MCF 10A (cell line): ENCODE data around the gene RPS14. TPM values are rescaled to one million over a fixed set of nuclear protein-coding genes. Genes with fewer than 3 reads are reported as not detected.
A peak's percentile ranks its signal among the peaks of the same experiment; 100 is the strongest.

ENCODE experiments used
- BruUV-seq: library from RNA; stranded (reverse); fragments of 400-500 nt; replicated peaks from 2 replicates; lab custom pipeline; 2021; lab: Mats Ljungman, UMichigan
- CTCF ChIA-PET: fragments of 300-600 bp; sonication (Branson Sonifier 250); formaldehyde crosslinking; extraction: SDS; loops from one replicate; lab custom pipeline; 2021; ENCODE audit warnings: antibody characterized with exemption, inconsistent platforms; lab: Yijun Ruan, JAX
- POLR2A ChIA-PET: fragments of 300-600, 350-650 bp; sonication (Branson Sonifier 250); formaldehyde crosslinking; extraction: SDS; loops from one replicate; lab custom pipeline; 2020; ENCODE audit warnings: antibody characterized with exemption, inconsistent platforms; lab: Yijun Ruan, JAX
- DNase-seq: peaks from one replicate; pipeline ENCODE4 v3.0.0-alpha.2; 2018; ENCODE audit not compliant: unreplicated experiment
- H3K27ac Mint-ChIP-seq: one replicate; pipeline ENCODE4 v1.8.0; 2022; ENCODE audit warnings: mild to moderate bottlenecking, low read depth, mixed read lengths; ENCODE audit not compliant: unreplicated experiment
- H3K27me3 Mint-ChIP-seq: one replicate; pipeline ENCODE4 v1.8.0; 2022; ENCODE audit warnings: mixed read lengths; ENCODE audit not compliant: insufficient read depth, unreplicated experiment
- H3K36me3 Mint-ChIP-seq: one replicate; pipeline ENCODE4 v1.8.0; 2022; ENCODE audit warnings: mild to moderate bottlenecking, moderate library complexity, mixed read lengths; ENCODE audit not compliant: insufficient read depth, unreplicated experiment
- H3K4me1 Mint-ChIP-seq: one replicate; pipeline ENCODE4 v1.8.0; 2022; ENCODE audit warnings: mixed read lengths; ENCODE audit not compliant: insufficient read depth, unreplicated experiment
- H3K4me3 Mint-ChIP-seq: one replicate; pipeline ENCODE4 v1.8.0; 2022; ENCODE audit warnings: mild to moderate bottlenecking, moderate library complexity, mixed read lengths; ENCODE audit not compliant: unreplicated experiment
- H3K9me3 Mint-ChIP-seq: one replicate; pipeline ENCODE4 v1.8.0; 2022; ENCODE audit warnings: mixed read lengths; ENCODE audit not compliant: unreplicated experiment
- CTCF ChIP-seq: fragments of 200-600 bp; IDR thresholded peaks from one replicate; pipeline ENCODE4 v1.8.0; 2022; ENCODE audit warnings: antibody characterized with exemption, mild to moderate bottlenecking; ENCODE audit not compliant: unreplicated experiment
- intact Hi-C: fragments of 100-400 bp; cut with micrococcal nuclease; formaldehyde crosslinking; loops from 2 replicates; pipeline ENCODE4 v1.14.1; 2022
- total RNA-seq: library from RNA; stranded (reverse); gene quantifications from 2 replicates; pipeline ENCODE4 v1.2.3, GENCODE V29; 2022

RPS14 gene
- total RNA-seq, 1 experiment from 2014 or later, result 5,481 TPM

GRCh38 chr5:150397782-150398721 lies 51.5 kb downstream of the RPS14 start:
- Mint-ChIP-seq H3K27me3 (no peaks in the 10 kb centered on the region), H3K4me1 (no peaks in the 10 kb centered on the region), H3K9me3 (no peaks in the 10 kb centered on the region), H3K27ac (no peak overlapping the region), H3K36me3 (peaks cover 67% of the 10 kb centered on the region), H3K4me3 (no peak overlapping the region)
- POLR2A ChIA-PET, result interaction anchor here (1.3 kb wide), 1 partner anchor 38 kb away, joined by 4 read pairs; no protein-coding TSS in a partner anchor
- CTCF ChIA-PET, result interaction anchor here (0.6 to 2.6 kb wide), 13 partner anchors 9 to 1198 kb away, joined by 3 to 12 read pairs (median 4); no protein-coding TSS in a partner anchor
- peak; percentile 14 for TF ChIP-seq CTCF
- no peak for DNase-seq
- intact Hi-C loops, result no loop called here
- no TSS peak for BruUV-seq

- H3K27me3 Mint-ChIP-seq, result no peaks in the 10 kb centered on the region
- H3K4me1 Mint-ChIP-seq, result no peaks in the 10 kb centered on the region
- no peak overlapping the region for H3K27ac Mint-ChIP-seq
- no peak for DNase-seq
- peaks cover 75% of the 10 kb centered on the region for H3K36me3 Mint-ChIP-seq
- no peak overlapping the region for H3K4me3 Mint-ChIP-seq
- intact Hi-C loops, result no loop called here
- no TSS peak for BruUV-seq
- no peak for TF ChIP-seq CTCF
- CTCF ChIA-PET, result interaction anchor here (0.6 to 2.6 kb wide), 11 partner anchors 9 to 1199 kb away, joined by 3 to 12 read pairs (median 4); no protein-coding TSS in a partner anchor
- no peaks in the 10 kb centered on the region for H3K9me3 Mint-ChIP-seq
- POLR2A ChIA-PET, result no interaction called here
These were observed 52.3 kb downstream of the RPS14 start for GRCh38 chr5:150397146-150397781.

- intact Hi-C loops, result no loop called here
- POLR2A ChIA-PET, result interaction anchor here (1.1 kb wide), 1 partner anchor 54 kb away, joined by 3 read pairs; the partner anchor contains the start of gene RPS14
- H3K27ac Mint-ChIP-seq, result no peak overlapping the region
These were observed 53.3 kb downstream of the RPS14 start for GRCh38 chr5:150396267-150396666.

More at GRCh38 chr5:150396267-150396666, 53.3 kb downstream of the RPS14 start:
- H3K4me1 Mint-ChIP-seq, result no peaks in the 10 kb centered on the region
- BruUV-seq, result TSS peak; percentile 39
- TF ChIP-seq CTCF, result no peak
- H3K4me3 Mint-ChIP-seq, result no peak overlapping the region
- H3K36me3 Mint-ChIP-seq, result peaks cover 79% of the 10 kb centered on the region
- CTCF ChIA-PET, result interaction anchor here (0.6 to 1.8 kb wide), 4 partner anchors 8 to 1564 kb away, joined by 3 to 12 read pairs (median 4); no protein-coding TSS in a partner anchor
- DNase-seq, result no peak
- H3K9me3 Mint-ChIP-seq, result no peaks in the 10 kb centered on the region
- no peaks in the 10 kb centered on the region for H3K27me3 Mint-ChIP-seq
